Fibroblast of skin of left quadriceps (primary cell): ENCODE measurements around the gene WNT3A.
"Not testable (repeated sequence)": the region's sequence is repeated elsewhere in the genome, so short reads cannot be mapped to it uniquely, and the experiment has no call there.

Experiments used
- DNase-seq, 2 experiments: peaks; one replicate each; pipeline ENCODE4 v3.0.0-alpha.2; 2013; ENCODE audit warnings: low read depth in 2 of 2

WNT3A gene

GRCh38 chr1:228011721-228012311 lies 5.0 kb downstream of the WNT3A start:
- no peak for DNase-seq

DNA sequence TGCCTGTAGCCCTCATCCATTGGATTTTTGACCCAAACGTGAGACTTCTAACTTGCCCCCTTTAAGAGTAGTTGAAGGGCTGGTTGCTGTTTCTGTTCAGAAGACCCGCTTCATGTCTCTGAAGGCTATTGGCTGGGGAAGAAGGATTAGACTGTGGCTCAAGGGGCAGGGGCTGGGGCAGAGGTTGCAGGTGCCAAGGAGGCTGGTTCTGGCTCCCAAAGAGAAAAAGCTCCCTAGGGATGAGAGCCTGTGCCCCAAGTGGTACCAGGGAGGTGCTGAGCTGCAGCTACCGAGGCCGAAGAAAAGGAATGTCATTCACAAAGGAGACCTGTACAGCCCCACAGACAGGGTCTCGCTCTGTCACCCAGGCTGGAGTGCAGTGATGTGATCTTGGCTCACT lies 5.8 kb downstream of the WNT3A start:
- no peak for DNase-seq

GRCh38 chr1:228013131-228013934 lies 6.5 kb downstream of the WNT3A start:
- no peak for DNase-seq

GRCh38 chr1:228013935-228014930 lies 7.4 kb downstream of the WNT3A start:
- DNase-seq = peak in 1 of 2 experiments; percentile 5

DNA sequence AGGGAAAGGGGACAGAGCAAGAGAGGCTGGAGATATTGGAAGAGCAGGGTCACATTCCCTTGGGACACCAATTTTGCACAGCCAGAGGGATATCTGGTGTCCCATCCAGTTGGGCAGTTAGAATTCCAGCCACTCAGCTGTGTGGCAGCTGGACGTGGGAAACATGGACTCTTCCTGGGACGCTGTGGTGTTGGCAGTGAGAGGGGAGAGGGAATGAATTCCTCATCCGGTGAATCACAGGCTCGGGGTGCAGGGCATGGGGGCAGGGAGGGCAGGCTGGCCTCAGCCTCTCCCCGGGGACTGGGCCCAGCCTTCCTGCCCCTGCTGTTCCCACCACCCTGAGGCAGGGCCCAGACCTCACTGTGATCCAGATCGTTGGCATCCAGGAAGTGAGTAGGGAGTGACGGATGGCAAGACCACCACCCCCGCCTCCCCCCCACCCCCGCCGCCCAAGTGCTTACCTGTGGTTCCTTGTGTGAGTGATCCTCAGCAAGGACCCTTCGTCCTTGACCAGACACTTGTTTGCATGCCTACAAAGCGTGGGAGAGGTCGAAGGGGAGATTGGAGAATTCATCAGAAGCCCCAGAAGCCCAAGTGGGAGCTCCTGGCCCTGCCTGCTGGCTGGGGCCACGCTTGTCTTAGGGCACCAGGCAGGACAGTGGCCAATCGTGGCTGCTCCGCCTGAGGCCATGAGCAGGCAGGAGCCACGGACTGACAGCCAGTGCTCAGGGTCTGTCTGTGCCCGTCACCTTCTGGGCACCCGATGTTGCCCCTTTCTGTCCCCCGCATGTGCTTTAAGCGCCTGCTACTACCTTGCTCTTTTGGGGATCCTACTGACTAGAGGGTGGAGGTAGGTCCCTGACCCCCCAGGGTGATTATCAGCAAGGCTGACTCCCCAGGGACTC lies 8.7 kb downstream of the WNT3A start:
- DNase-seq = no peak

- DNase-seq = no peak
These were observed 9.3 kb downstream of the WNT3A start for GRCh38 chr1:228016181-228016510.

- no peak for DNase-seq
These were observed 10.0 kb downstream of the WNT3A start for GRCh38 chr1:228016653-228017355.

GRCh38 chr1:228017356-228018124 lies 10.7 kb downstream of the WNT3A start:
- DNase-seq = no peak

DNA sequence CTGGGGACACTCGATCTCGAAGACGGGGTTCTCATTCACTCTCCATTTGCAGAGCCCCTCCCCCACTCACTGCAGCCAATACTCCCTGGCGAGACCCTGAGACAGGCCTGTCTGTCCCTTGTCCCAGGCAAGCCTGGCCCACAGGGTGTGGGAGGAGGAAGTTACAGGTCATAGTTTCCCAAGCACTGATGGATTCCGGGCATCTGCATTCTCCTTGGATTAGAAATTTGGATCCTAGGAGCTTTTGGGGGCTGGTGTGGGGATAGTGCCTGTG lies 11.3 kb downstream of the WNT3A start:
- no peak for DNase-seq

DNA sequence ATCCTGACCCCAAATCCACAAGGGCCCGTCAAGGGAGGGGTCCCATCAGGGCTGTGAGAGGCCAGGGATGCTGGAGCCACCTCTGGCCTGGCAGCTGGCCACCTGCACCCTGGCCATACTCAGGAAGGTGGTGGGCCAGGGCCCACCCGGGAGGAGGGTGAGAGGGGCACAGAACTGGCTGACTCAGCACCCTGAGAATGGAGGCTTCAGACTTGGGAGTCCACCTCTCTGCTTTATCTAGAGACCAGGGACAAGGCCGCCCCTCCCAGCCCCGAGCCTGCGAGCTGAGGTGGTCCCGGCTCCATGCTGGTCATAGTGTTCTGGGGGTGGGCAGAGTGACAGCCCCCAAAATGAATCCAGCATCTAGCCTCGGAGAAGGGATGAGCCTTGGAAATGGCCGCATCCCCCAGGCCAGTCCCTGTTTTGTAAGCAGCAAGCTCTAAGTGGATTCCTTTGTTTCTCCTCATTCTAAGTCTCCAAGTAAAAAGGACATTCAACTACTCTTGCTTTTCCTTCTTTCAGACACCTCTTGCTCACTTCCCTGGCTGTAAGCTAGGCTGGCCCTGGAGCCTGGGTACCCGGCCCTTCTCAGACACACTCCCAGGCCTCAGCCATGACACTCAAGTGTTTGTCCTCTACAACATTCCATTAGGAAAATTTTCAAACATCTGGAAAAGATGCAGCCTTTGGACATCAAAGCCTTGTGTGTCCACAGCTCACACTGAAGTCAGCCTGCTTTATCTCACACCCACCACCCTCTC lies 12.3 kb downstream of the WNT3A start:
- DNase-seq = no peak

GRCh38 chr1:228019722-228020083 lies 12.9 kb downstream of the WNT3A start:
- not testable (repeated sequence) for DNase-seq

DNA sequence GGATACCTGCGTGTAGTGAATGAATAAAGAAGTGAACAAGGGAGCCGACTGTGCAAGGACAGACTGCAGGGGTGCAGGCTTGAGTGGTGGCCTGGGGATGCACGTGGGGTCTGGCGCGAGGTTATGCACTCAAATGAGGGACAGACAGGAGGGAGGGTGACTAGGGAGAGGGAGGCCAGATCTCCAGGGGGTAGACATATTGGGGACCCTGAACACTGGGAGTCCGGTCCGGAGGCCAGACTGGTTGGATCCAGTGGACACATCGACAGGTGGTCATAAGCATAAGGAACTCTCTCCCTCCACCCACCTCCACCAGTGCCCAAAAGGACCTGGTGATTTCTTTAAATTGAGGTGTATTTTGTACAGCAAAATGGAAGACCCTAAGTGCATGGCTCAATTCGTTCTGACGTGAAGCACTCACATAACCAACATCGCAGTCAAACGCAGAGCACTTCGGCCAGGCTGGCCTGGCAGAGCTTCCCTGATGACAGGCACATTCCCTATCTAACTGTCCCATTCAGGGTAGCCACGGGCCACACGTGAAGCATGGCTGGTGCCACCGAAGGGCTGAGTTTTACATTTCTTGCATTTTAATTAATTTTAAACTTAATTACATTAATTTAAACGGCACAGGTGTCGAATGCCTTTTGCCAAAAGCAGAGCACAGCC lies 14.0 kb downstream of the WNT3A start:
- no peak for DNase-seq

GRCh38 chr1:228021355-228022030 lies 14.7 kb downstream of the WNT3A start:
- DNase-seq = no peak

DNA sequence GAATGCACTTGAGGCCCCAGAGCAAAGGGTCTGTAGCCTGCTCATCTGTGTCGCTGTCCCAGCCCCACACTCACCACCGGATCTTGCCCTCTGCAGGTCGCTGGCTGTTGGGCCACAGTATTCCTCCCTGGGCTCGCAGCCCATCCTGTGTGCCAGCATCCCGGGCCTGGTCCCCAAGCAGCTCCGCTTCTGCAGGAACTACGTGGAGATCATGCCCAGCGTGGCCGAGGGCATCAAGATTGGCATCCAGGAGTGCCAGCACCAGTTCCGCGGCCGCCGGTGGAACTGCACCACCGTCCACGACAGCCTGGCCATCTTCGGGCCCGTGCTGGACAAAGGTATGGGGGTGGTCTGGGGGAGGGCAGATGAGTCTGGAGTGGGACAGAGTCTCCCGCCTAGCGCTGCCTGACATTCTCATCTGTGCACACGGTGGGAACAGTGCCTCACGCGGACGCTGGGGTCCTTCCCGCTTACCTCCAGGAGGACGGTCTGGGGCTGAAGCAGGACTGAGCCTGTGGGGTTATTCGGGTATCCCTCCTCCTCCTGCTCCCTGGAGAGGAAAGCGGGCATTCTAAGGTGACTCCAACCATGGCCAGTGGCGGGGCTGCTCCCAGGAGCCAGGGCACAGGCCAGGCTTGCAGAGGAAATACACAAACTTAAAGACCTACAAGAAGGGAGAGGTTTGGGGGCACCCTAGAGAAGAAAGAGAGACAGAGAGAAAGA lies 15.9 kb downstream of the WNT3A start:
- no peak for DNase-seq

DNA sequence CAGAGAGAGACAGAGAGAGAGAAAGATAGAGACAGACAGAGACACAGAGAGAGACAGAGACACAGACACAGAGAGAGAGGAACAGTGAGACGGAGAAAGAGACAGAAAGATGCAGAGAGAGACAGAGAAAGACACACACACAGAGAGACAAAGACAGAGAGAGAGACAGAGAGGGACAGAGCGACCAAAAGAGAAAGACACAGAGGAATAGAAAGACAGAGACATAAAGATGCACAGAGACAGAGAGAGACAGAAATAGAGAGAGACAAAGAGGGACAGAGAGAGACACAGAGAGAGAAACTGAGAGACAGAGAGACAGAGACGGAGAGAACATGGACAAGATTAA lies 16.5 kb downstream of the WNT3A start:
- no peak for DNase-seq

DNA sequence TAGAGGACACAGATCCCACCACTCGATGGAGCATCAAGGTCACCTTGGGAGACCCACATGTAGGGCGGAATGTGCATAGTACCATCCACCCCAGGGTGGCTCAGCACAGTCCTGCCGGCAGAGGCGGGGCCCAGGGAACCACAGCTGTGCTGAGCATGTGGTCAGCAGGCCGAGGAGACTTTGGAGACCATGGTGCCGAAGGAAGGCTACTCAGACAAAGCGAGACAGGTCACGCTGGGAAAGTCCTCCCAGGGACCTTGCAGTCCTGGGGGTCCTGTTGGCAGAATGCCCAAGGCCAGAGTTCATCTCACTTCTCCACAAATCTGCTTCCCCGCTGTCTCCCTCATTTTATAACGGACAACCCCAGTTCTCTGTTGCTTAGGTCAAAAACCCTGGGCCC lies 22.5 kb downstream of the WNT3A start:
- DNase-seq = no peak

GRCh38 chr1:228030451-228031201 lies 23.8 kb downstream of the WNT3A start:
- no peak for DNase-seq
